Globus pallidus (tissue), 1 donor: ENCODE results near the gene WDR46.

Source experiments
- DNase-seq: peaks from one replicate; pipeline ENCODE4 v3.0.0-alpha.2; 2015; ENCODE audit warnings: low spot score

Gene WDR46, protein sequence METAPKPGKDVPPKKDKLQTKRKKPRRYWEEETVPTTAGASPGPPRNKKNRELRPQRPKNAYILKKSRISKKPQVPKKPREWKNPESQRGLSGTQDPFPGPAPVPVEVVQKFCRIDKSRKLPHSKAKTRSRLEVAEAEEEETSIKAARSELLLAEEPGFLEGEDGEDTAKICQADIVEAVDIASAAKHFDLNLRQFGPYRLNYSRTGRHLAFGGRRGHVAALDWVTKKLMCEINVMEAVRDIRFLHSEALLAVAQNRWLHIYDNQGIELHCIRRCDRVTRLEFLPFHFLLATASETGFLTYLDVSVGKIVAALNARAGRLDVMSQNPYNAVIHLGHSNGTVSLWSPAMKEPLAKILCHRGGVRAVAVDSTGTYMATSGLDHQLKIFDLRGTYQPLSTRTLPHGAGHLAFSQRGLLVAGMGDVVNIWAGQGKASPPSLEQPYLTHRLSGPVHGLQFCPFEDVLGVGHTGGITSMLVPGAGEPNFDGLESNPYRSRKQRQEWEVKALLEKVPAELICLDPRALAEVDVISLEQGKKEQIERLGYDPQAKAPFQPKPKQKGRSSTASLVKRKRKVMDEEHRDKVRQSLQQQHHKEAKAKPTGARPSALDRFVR

GRCh38 chr6:33288921-33289783 is at the start of gene WDR46, which contains the start of gene PFDN6:
TSS of gene WDR46 (minus strand) at chr6:33289239. CDS start at chr6:33289170, 69 bp downstream.
TSS of gene PFDN6 (plus strand) at chr6:33289601. CDS start at chr6:33289857, 256 bp downstream.
- peak; percentile 97 for DNase-seq

DNA sequence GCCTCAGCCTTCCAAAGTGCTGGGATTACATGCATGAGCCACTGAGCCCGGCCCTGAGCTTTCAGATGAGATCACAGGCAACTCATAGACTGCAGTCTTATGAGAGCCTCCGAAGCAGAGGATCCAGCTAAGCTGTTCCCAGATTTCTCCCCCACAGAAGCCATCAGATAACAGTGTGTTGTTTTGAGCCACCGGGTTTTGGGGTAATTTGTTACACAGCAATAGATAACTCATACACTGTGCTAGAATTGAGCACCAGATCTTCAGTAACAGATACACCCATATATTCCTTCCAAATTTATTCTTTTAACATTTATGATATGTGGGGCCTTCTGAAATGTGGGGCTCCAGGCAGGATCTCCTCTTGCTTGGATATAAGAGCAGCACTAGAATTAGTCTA is 47.5 kb upstream of the WDR46 start:
- DNase-seq = no peak

DNA sequence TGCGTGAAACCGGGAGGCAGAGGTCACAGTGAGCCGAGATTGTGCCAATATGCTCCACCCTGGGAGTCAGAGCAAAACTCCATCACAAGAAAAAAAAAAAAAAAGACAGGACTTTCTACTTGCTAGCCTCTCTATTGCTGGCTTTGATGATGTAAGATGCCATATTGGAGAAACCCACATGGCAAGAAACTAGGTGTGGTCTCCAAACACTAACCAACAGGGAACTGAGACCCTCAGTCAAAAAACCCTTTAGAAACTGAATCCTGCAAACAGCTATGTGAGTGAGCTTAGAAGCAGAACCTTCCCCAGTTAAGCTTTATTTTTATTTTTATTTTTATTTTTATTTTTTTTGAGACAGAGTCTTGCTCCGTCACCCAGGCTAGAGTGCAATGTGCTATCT is 46.9 kb upstream of the WDR46 start:
- no peak for DNase-seq

DNA sequence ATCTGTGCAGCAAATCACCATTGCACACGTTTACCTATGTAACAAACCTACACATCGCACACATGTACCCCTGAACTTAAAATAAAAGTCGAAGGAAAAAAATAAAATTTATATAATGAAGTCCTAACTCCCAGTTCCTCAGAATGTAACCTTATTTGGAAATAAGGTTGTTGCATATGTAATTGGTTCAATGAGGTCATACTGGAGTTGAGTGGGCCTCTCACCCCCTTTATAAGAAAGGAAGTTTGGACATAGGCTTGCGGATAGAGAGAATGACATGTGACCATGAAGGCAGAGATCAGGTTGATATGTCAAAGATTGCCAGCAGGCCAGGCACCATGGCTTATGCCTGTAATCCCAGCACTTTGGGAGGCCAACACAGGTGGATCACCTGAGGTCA is 44.6 kb upstream of the WDR46 start:
- no peak for DNase-seq

DNA sequence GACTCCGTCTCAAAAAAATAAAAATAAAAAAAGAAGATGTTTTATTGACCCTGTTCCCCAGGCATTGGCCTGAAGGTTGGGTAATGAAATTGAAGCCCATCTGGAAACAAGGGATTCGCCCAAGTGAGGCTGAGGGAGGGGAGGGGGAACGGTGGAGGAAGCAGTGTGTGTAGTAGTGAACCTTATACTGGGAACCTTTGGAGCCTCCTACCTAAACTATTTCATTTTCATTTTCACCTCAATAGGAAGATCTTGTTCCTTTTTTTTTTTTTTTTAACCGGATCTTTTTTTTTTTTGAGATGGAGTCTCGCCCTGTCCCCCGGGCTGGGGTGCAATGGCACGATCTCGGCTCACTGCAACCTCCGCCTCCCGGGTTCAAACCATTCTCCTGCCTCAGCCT is 41.7 kb upstream of the WDR46 start:
- DNase-seq = no peak

GRCh38 chr6:33329058-33329457 is 40.0 kb upstream of the WDR46 start:
- no peak for DNase-seq

DNA sequence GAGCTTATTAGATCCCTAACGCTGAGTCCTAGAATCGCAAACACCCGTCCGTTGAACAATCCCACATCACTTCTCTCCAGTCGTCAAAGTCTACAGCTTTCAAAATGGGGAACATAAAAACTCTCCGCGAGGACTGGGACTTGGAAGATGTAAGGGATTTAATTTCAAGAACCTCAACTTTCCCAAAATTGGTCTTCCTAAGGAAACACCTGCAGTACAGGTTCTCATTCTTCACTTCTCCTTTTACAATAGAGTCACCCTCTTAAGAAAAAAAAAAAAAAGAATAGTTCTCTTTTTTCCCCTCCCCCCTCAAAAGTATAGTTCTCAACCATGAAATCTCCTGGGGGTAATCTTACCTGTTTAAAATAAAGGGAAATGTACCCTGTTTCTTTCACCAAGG is 35.1 kb upstream of the WDR46 start:
- no peak for DNase-seq

GRCh38 chr6:33323623-33323948 is 34.5 kb upstream of the WDR46 start:
- no peak for DNase-seq

DNA sequence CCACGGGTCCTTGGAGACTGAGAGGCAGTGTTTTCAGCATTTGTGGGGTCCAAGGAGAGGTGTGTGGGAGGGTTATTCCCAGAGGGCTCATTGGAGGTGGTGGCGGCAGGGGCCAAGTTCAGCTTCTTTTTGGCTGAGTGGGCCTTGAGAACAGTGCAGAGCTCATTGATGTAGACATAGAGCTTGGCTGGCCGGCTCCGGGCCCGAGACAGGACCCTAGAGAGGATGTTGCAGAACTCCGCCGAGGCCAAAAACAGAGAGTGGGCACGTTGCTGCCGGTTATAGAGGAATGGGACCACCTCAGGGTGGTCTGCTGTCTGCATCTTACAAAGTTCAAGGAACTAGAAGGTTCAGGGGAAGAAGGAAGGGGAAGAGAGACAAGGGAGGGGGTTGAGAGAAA is 32.2 kb upstream of the WDR46 start:
- DNase-seq = no peak

DNA sequence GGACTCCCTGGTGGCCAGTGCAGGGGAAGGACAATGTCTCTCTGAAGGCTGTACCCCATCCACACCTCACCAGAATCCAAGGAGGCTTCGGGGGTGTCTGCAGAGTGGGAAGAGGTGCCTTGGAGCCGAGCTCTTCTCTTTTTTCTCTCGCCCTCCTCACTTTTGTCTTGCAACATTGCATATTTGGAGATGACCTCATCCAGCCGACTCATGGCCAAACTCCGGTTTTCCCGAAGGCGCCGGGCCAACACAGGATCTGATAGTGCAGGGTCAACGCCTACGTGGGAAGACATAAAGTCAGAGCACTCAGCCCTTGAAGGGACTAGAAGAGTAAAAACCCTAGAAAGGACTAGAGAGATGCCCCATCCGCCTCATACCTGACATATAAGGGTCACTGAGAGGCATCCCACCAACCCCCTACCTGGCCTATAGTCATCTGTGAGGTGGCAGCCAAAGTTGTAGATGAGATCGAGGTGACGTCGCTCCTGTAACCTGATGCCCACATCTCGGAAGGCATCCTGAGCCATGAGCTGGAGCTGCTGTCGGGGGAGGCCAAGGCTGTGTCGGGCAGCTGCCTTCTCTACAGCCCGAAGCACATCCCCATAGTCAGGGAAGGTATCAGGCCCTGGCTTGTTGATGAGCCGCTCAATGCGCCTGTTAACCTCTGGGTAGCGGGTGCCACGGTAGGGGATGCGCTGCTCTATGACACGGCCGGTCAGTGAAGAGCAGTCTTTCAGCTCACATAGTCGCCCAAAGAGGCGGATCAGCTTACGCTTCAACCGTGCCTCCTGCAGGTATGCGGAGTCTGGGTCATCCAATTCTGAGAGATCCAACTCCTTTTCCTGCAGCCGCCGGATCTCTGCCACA is 31.5 kb upstream of the WDR46 start:
- no peak for DNase-seq

GRCh38 chr6:33319939-33320314 is 30.9 kb upstream of the WDR46 start:
- no peak for DNase-seq

GRCh38 chr6:33318426-33319073 is 29.5 kb upstream of the WDR46 start:
- no peak for DNase-seq

GRCh38 chr6:33317669-33318425 is 28.8 kb upstream of the WDR46 start, which contains the start of gene ZBTB22:
TSS of gene ZBTB22 (minus strand) at chr6:33317744. CDS start at chr6:33316916, 828 bp downstream.
- peak; percentile 97 for DNase-seq

- peak; percentile 40 for DNase-seq
Measured at GRCh38 chr6:33317419-33317668, 28.3 kb upstream of the WDR46 start.

DNA sequence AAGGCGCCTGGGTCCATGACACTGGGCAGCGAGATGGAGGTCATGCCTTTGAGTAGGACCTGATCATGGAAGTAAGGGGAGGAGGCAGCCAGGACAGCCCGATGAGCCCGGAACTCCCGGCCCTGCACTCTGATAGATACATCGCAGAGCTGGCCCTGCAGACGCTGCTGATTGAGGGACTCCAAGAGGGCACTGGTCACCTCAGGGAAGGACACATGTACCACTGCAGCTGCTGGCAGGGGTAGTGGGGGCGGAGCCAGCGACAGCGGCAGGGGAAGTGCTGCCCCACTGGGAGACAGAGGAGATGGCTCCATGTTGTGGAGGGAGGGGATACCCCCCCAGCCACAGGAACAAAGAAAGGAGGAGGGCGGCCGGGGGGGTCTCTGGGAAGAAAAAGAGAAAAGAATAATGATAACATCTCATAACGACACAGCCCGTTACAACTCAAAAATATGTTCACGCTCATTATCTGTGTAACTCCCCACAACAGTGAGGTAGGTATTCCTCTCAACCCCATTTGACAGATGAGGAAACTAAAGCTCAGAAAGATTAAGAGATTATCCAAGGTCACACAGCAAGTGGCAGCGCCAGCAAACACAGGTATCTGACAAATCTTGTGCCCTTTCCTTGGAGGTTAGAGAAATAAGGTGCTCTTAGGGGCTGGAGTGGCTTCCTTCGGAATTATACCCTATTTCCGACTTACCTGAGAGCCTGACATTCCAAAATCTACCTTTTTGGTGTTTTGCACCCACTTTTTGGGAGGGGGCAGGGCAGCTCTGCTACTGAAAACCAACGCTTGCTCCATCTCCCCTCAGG is 27.8 kb upstream of the WDR46 start:
- no peak for DNase-seq

DNA sequence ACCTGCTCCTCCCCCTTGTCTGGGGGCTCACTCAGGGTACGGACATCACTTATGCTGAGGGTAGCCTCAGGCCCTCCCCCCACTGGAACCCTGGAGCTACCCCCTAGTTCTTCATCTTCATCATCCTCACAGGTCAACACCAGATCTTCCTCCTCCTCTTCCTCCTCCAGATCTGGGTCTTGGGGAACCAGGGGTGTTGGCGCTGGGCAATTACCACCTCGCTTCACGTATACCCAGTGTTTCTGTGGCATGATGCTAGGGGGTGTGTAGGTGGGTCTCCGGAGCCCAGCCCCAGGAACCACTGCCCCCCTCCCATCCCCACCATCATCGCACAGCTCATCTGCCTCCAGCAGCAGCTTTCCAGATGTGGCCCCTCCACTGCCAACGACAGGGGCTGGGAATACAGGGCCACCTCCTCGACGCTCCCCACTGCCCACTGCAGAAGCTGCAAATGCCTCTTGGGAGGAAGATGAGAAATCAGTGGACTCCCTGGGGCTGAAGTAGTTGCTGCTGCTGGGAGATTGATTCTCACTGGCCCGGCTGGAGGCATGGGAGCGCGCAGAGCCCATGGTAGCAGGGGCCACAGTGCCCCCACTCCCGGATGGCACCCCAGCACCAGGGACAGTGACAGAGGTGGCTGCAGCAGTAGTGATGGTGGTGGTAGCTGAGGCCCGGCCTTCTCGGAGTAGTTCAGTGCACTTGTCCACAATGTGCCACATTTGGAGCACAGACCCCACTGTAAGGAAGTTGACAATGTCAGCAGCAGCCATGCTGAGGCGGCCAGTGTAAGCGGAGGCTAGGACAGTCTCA is 27.0 kb upstream of the WDR46 start:
- DNase-seq = no peak

GRCh38 chr6:33314943-33315792 is 26.1 kb upstream of the WDR46 start:
- DNase-seq = no peak

GRCh38 chr6:33314515-33314942 is 25.5 kb upstream of the WDR46 start:
- no peak for DNase-seq
